Erythroblast (primary cell): Measurements from ENCODE around the gene COL1A2.

Source experiments
- GATA1 ChIP-seq: IDR thresholded peaks from 2 replicates; pipeline ENCODE4 v1.6.1; 2011; ENCODE audit warnings: low read depth, mild to moderate bottlenecking, control low read depth, low read length, moderate library complexity
- POLR2A ChIP-seq: IDR thresholded peaks from 2 replicates; pipeline ENCODE4 v1.6.1; 2011; ENCODE audit warnings: mild to moderate bottlenecking, low read length

DNA sequence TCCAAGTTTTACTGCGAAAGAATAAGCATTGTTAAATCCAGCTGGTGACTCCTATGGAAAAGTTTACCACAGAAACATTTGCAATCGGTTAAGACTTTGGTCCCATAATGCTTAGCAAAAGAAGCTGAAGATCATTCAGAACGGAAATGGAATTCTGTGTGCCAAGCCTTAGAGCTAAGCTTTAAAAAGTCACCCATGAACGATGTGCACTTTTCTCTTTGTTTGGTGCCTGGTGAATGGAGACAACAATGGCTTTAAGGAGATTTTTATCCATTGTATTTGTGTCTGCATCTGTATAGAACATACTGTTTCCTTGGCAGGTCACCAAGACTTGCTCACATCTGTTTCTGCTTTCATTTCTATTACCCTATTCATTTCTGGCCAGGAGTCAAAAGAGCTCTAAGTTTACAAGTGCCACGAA lies 26.3 kb upstream of the COL1A2 start:
- no peak for TF ChIP-seq POLR2A
- TF ChIP-seq GATA1, result no peak
